GM23338 (cell line): ENCODE results near the gene SEMG2. TPM values are rescaled to one million over a fixed set of nuclear protein-coding genes. Genes with fewer than 3 reads are reported as not detected.
A peak's percentile ranks its signal among the peaks of the same experiment; 100 is the strongest.

Experiments used
- ATAC-seq: fragments of 200-7000 bp; cut with Tn5 transposase; 3 replicates; pipeline ENCODE4 v1.9.1; 2020
- DNase-seq: peaks from one replicate; pipeline ENCODE4 v3.0.0-alpha.2; 2015; ENCODE audit warnings: low spot score
- H2AFZ ChIP-seq: fragments of 200-600 bp; sonication (generic); 2 replicates; pipeline ENCODE4 v1.8.0; 2016; ENCODE audit warnings: antibody characterized with exemption, mild to moderate bottlenecking, moderate library complexity
- H3F3A ChIP-seq: fragments of 200-600 bp; sonication (generic); replicated peaks from 2 replicates; pipeline ENCODE4 v1.8.0; 2017; ENCODE audit warnings: antibody characterized with exemption, mixed run types, low read depth
- H3K27ac ChIP-seq: fragments of 200-600 bp; sonication (generic); 2 replicates; pipeline ENCODE4 v1.6.1; 2016; ENCODE audit warnings: low read depth
- H3K27me3 ChIP-seq: fragments of 200-600 bp; sonication (generic); 2 replicates; pipeline ENCODE4 v1.8.0; 2016; ENCODE audit warnings: mild to moderate bottlenecking, mixed run types, moderate library complexity; ENCODE audit not compliant: insufficient read depth
- H3K36me3 ChIP-seq: fragments of 200-600 bp; sonication (generic); 2 replicates; pipeline ENCODE4 v1.8.0; 2016; ENCODE audit warnings: mild to moderate bottlenecking; ENCODE audit not compliant: insufficient read depth
- H3K4me1 ChIP-seq: fragments of 200-600 bp; sonication (generic); 2 replicates; pipeline ENCODE4 v1.8.0; 2016; ENCODE audit warnings: mild to moderate bottlenecking, moderate library complexity; ENCODE audit not compliant: insufficient read depth
- H3K4me2 ChIP-seq: fragments of 200-600 bp; sonication (generic); 2 replicates; pipeline ENCODE4 v1.7.1; 2017; ENCODE audit warnings: mixed run types
- H3K4me3 ChIP-seq: fragments of 200-600 bp; sonication (generic); 2 replicates; pipeline ENCODE4 v1.6.1; 2016; ENCODE audit warnings: mixed run types
- H3K79me2 ChIP-seq: fragments of 200-600 bp; sonication (generic); replicated peaks from 2 replicates; pipeline ENCODE4 v1.8.0; 2017; ENCODE audit warnings: mild to moderate bottlenecking; ENCODE audit not compliant: insufficient read depth
- H3K9me2 ChIP-seq: fragments of 200-600 bp; sonication (generic); 2 replicates; pipeline ENCODE4 v1.8.0; 2017; ENCODE audit not compliant: insufficient read depth
- H4K20me1 ChIP-seq: fragments of 200-600 bp; sonication (generic); replicated peaks from 2 replicates; pipeline ENCODE4 v1.8.0; 2017; ENCODE audit warnings: mild to moderate bottlenecking; ENCODE audit not compliant: insufficient read depth
- H3K27ac Mint-ChIP-seq: 2 replicates; pipeline ENCODE4 v1.8.0; 2020; ENCODE audit warnings: inconsistent platforms, mild to moderate bottlenecking, moderate library complexity, mixed read lengths
- H3K27me3 Mint-ChIP-seq: 3 replicates; pipeline ENCODE4 v1.8.0; 2022; ENCODE audit warnings: low read depth, mild to moderate bottlenecking, moderate library complexity, mixed read lengths, inconsistent platforms; ENCODE audit not compliant: insufficient read depth, poor library complexity
- H3K36me3 Mint-ChIP-seq: 3 replicates; pipeline ENCODE4 v1.8.0; 2021; ENCODE audit warnings: low read depth, mild to moderate bottlenecking, inconsistent platforms, moderate library complexity, mixed read lengths
- H3K4me1 Mint-ChIP-seq: 3 replicates; pipeline ENCODE4 v1.8.0; 2020; ENCODE audit warnings: mild to moderate bottlenecking, inconsistent platforms, mixed read lengths
- H3K4me3 Mint-ChIP-seq: 3 replicates; pipeline ENCODE4 v1.8.0; 2021; ENCODE audit warnings: moderate library complexity, mild to moderate bottlenecking, inconsistent platforms, mixed read lengths
- H3K9me3 Mint-ChIP-seq: 3 replicates; pipeline ENCODE4 v1.8.0; 2020; ENCODE audit warnings: moderate library complexity, mild to moderate bottlenecking, inconsistent platforms, mixed read lengths
- CREB1 ChIP-seq: fragments of 250-450 bp; sonication (Bioruptor Pico); IDR thresholded peaks from 2 replicates; pipeline ENCODE4 v1.5.0; 2020; ENCODE audit warnings: low read depth, mild to moderate bottlenecking, moderate library complexity
- CTCF ChIP-seq, 2 experiments: fragments of 200-600 bp in 1 of 2; sonication (generic) in 1 of 2; conservative IDR thresholded peaks; 2 replicates each; pipeline versions ENCODE4 v1.5.1 to v1.6.1; 2016 to 2017; ENCODE audit warnings: antibody characterized with exemption in 2 of 2, low read depth in 2 of 2, mild to moderate bottlenecking in 2 of 2, moderate library complexity in 1 of 2
- EZH2 ChIP-seq: fragments of 200-600 bp; sonication (generic); IDR thresholded peaks from one replicate; pipeline ENCODE4 v1.8.0; 2017; ENCODE audit warnings: antibody characterized with exemption, mild to moderate bottlenecking, low read depth; ENCODE audit not compliant: unreplicated experiment
- POLR2AphosphoS5 ChIP-seq: IDR thresholded peaks from 2 replicates; pipeline ENCODE4 v1.6.1; 2016; ENCODE audit warnings: antibody characterized with exemption, low read depth
- REST ChIP-seq: IDR thresholded peaks from one replicate; pipeline ENCODE4 v1.6.1; 2018; ENCODE audit warnings: antibody characterized with exemption; ENCODE audit not compliant: unreplicated experiment
- ZNF114 ChIP-seq: fragments of 250-450 bp; sonication (Bioruptor Pico); IDR thresholded peaks from 2 replicates; pipeline ENCODE4 v1.5.0; 2020; ENCODE audit warnings: mild to moderate bottlenecking, moderate library complexity
- ZNF331 ChIP-seq: fragments of 250-450 bp; sonication (Bioruptor Pico); IDR thresholded peaks from 2 replicates; pipeline ENCODE4 v1.5.0; 2020; ENCODE audit warnings: low read depth, mild to moderate bottlenecking, moderate library complexity
- polyA plus RNA-seq: library from polyadenylated mRNA; unstranded; fragments of >200 nt; fragmentation: Nextera tagmentation; extraction: Ambion mirVana; gene quantifications from 2 replicates; pipeline ENCODE4 v1.2.1, GENCODE V29; 2016
- total RNA-seq: library from RNA; depleted of rRNA; stranded (reverse); fragments of >200 nt; shearing (Covaris generic); gene quantifications from 2 replicates; pipeline ENCODE4 v1.2.3, GENCODE V29; 2014

SEMG2 gene
- total and polyA plus RNA-seq, 2 experiments from 2014 or later = not detected

- no peak for TF ChIP-seq ZNF114 (CRISPR knock-in tag)
- TF ChIP-seq EZH2 = no peak
- no peaks in the 10 kb centered on the region for H3K79me2 ChIP-seq
- DNase-seq (no peak), ATAC-seq (no peak)
- no peaks in the 10 kb centered on the region for H3K4me1 Mint-ChIP-seq
- peaks cover 2% of the 10 kb centered on the region for H3K27me3 Mint-ChIP-seq
- H2AFZ ChIP-seq = no peak overlapping the region
- H3K27ac Mint-ChIP-seq = no peak overlapping the region
- no peak overlapping the region for H3K4me3 Mint-ChIP-seq
- H3K9me2 ChIP-seq = peaks cover 9% of the 10 kb centered on the region; the same call in 1 of the 2 replicates
- no peak overlapping the region for H3K4me2 ChIP-seq
- H3K9me3 Mint-ChIP-seq = no peaks in the 10 kb centered on the region
- no peak overlapping the region for H3K4me3 ChIP-seq
- no peaks in the 10 kb centered on the region for H3F3A ChIP-seq
- H3K27me3 ChIP-seq = no peaks in the 10 kb centered on the region
- H3K36me3 ChIP-seq = no peaks in the 10 kb centered on the region
- H3K27ac ChIP-seq = no peak overlapping the region
- H3K4me1 ChIP-seq = no peaks in the 10 kb centered on the region
- H3K36me3 Mint-ChIP-seq = no peaks in the 10 kb centered on the region
- no peaks in the 10 kb centered on the region for H4K20me1 ChIP-seq
Measured at GRCh38 chr20:45226287-45226686, 5.1 kb downstream of the SEMG2 start.

- Histone ChIP-seq H3K4me2 (no peak overlapping the region), H3K27me3 (no peaks in the 10 kb centered on the region)
- peak; percentile 91 for DNase-seq
Measured at GRCh38 chr20:45229264-45230056, 8.3 kb downstream of the SEMG2 start.

More at GRCh38 chr20:45229264-45230056, 8.3 kb downstream of the SEMG2 start:
- no peaks in the 10 kb centered on the region for H3K36me3 Mint-ChIP-seq
- peaks cover 5% of the 10 kb centered on the region for H3K27me3 Mint-ChIP-seq
- Histone ChIP-seq H3K36me3 (no peaks in the 10 kb centered on the region), H3K9me2 (no peaks in the 10 kb centered on the region), H3F3A (no peaks in the 10 kb centered on the region), H3K27ac (no peak overlapping the region), H3K4me1 (no peaks in the 10 kb centered on the region), H4K20me1 (no peaks in the 10 kb centered on the region), H3K79me2 (no peaks in the 10 kb centered on the region), H3K4me3 (no peak overlapping the region), H2AFZ (peak overlapping the region; percentile 79)
- no peaks in the 10 kb centered on the region for H3K4me1 Mint-ChIP-seq
- H3K27ac Mint-ChIP-seq = no peak overlapping the region
- peak; percentile 97 for ATAC-seq
- TF ChIP-seq CTCF (conservative IDR thresholded peaks at IDR 0.05; ENCODE audit: low read depth in 2 of 2) (peak; percentile 89 to 90), CREB1 (CRISPR knock-in tag) (no peak), POLR2AphosphoS5 (no peak), REST (no peak), ZNF331 (CRISPR knock-in tag) (no peak)
- no peak overlapping the region for H3K4me3 Mint-ChIP-seq
- no peaks in the 10 kb centered on the region; the same call in 2 of the 3 replicates for H3K9me3 Mint-ChIP-seq
